CD4-positive, alpha-beta T cell treated with Interleukin-4 for 1 hour (primary cell): ENCODE results near the gene RAC2.

ENCODE experiments used
- DNase-seq, 2 donors: peaks; one replicate each; pipeline ENCODE4 v3.0.0-alpha.2; 2020 to 2022

The RAC2 gene

GRCh38 chr22:37244114-37244921, at the start of gene RAC2:
TSS of gene RAC2 (minus strand) at chr22:37244269. CDS start at chr22:37244148, 121 bp downstream.
- peak; percentile 91 for DNase-seq

- no peak for DNase-seq
Observed at GRCh38 chr22:37293172-37293571, 49.1 kb upstream of the RAC2 start.

- no peak for DNase-seq
Observed at GRCh38 chr22:37292641-37293040, 48.6 kb upstream of the RAC2 start.

- no peak for DNase-seq
Observed at GRCh38 chr22:37291559-37292298, 47.7 kb upstream of the RAC2 start.

- DNase-seq, result no peak
Observed at GRCh38 chr22:37290737-37291136, 46.7 kb upstream of the RAC2 start.

GRCh38 chr22:37289156-37289735, 45.2 kb upstream of the RAC2 start:
- no peak for DNase-seq

- DNase-seq, result no peak
Observed at GRCh38 chr22:37288521-37288920, 44.5 kb upstream of the RAC2 start.

GRCh38 chr22:37287550-37287951, 43.5 kb upstream of the RAC2 start:
- no peak for DNase-seq

- DNase-seq, result no peak
Observed at GRCh38 chr22:37285937-37286336, 41.9 kb upstream of the RAC2 start.

- peak; percentile 65 to 83 for DNase-seq
Observed at GRCh38 chr22:37284805-37285355, 40.8 kb upstream of the RAC2 start.

- DNase-seq, result no peak
Observed at GRCh38 chr22:37284126-37284804, 40.2 kb upstream of the RAC2 start.

GRCh38 chr22:37283393-37283937, 39.4 kb upstream of the RAC2 start:
- DNase-seq, result peak in 1 of 2 donors; percentile 56

- peak; percentile 69 to 79 for DNase-seq
Observed at GRCh38 chr22:37282385-37282677, 38.3 kb upstream of the RAC2 start, which contains the start of gene CYTH4. TSS of gene CYTH4 (plus strand) at chr22:37282508. CDS start at chr22:37282570, 62 bp downstream.

- DNase-seq, result no peak
Observed at GRCh38 chr22:37281646-37282384, 37.7 kb upstream of the RAC2 start.

GRCh38 chr22:37281195-37281594, 37.1 kb upstream of the RAC2 start:
- DNase-seq, result no peak

GRCh38 chr22:37280718-37281117, 36.6 kb upstream of the RAC2 start:
- no peak for DNase-seq

GRCh38 chr22:37279331-37280181, 35.5 kb upstream of the RAC2 start:
- DNase-seq, result peak; percentile 33

GRCh38 chr22:37278261-37278660, 34.2 kb upstream of the RAC2 start:
- DNase-seq, result no peak

- DNase-seq, result no peak
Observed at GRCh38 chr22:37277384-37277783, 33.3 kb upstream of the RAC2 start.

GRCh38 chr22:37276776-37277175, 32.7 kb upstream of the RAC2 start:
- peak in 1 of 2 donors; percentile 33 for DNase-seq

- no peak for DNase-seq
Observed at GRCh38 chr22:37275622-37276021, 31.6 kb upstream of the RAC2 start.
